CD4-positive, alpha-beta T cell treated with Interleukin-1 beta for 1 hour (primary cell): ENCODE data around the gene ATXN7L1.
A peak's percentile ranks its signal among the peaks of the same experiment; 100 is the strongest.

ENCODE experiments used
- DNase-seq, 2 donors: peaks; one replicate each; pipeline ENCODE4 v3.0.0-alpha.2; 2020 to 2022

ATXN7L1 gene

GRCh38 chr7:105876091-105876963 is at the start of gene ATXN7L1:
Gene ATXN7L1 (minus strand): TSS chr7:105876599. CDS start chr7:105876558, 41 bp downstream.
- peak; percentile 91 for DNase-seq

GRCh38 chr7:105926131-105926530 is 49.7 kb upstream of the ATXN7L1 start:
- DNase-seq: no peak

GRCh38 chr7:105924945-105925344 is 48.5 kb upstream of the ATXN7L1 start:
- DNase-seq: peak in 1 of 2 donors; percentile 17

- no peak for DNase-seq
Measured at GRCh38 chr7:105920766-105921165, 44.4 kb upstream of the ATXN7L1 start.

- no peak for DNase-seq
Measured at GRCh38 chr7:105917659-105918058, 41.3 kb upstream of the ATXN7L1 start.

GRCh38 chr7:105916603-105917002 is 40.2 kb upstream of the ATXN7L1 start:
- no peak for DNase-seq

- no peak for DNase-seq
Measured at GRCh38 chr7:105913947-105914346, 37.5 kb upstream of the ATXN7L1 start.

GRCh38 chr7:105911961-105912575 is 35.7 kb upstream of the ATXN7L1 start:
- DNase-seq: no peak

- DNase-seq: no peak
Measured at GRCh38 chr7:105910172-105910571, 33.8 kb upstream of the ATXN7L1 start.

- no peak for DNase-seq
Measured at GRCh38 chr7:105909742-105910141, 33.3 kb upstream of the ATXN7L1 start.

GRCh38 chr7:105907129-105907846 is 30.9 kb upstream of the ATXN7L1 start:
- DNase-seq: no peak

- DNase-seq: no peak
Measured at GRCh38 chr7:105906695-105907094, 30.3 kb upstream of the ATXN7L1 start.

GRCh38 chr7:105905910-105906568 is 29.6 kb upstream of the ATXN7L1 start:
- DNase-seq: no peak

GRCh38 chr7:105905209-105905909 is 29.0 kb upstream of the ATXN7L1 start:
- no peak for DNase-seq

- DNase-seq: no peak
Measured at GRCh38 chr7:105904064-105904463, 27.7 kb upstream of the ATXN7L1 start.

- no peak for DNase-seq
Measured at GRCh38 chr7:105902325-105902911, 26.0 kb upstream of the ATXN7L1 start.

GRCh38 chr7:105897999-105898398 is 21.6 kb upstream of the ATXN7L1 start:
- no peak for DNase-seq

- DNase-seq: no peak
Measured at GRCh38 chr7:105896407-105896911, 20.1 kb upstream of the ATXN7L1 start.

GRCh38 chr7:105894131-105894530 is 17.7 kb upstream of the ATXN7L1 start:
- DNase-seq: no peak

- no peak for DNase-seq
Measured at GRCh38 chr7:105892387-105892786, 16.0 kb upstream of the ATXN7L1 start.

GRCh38 chr7:105890290-105890997 is 14.0 kb upstream of the ATXN7L1 start:
- no peak for DNase-seq
